Measurements from ENCODE around the gene DTYMK. TPM values are rescaled to one million over a fixed set of nuclear protein-coding genes. Genes with fewer than 3 reads are reported as not detected.

Gene DTYMK
- total and polyA plus RNA-seq, 2 of the 8 experiments (the other 6 are each of a cell fraction or from before 2014, with no cell fraction given): 58.3 to 69.9 TPM

- no peak for TF ChIP-seq BCL11A (IDR thresholded peaks at IDR 0.05; ENCODE audit: low read depth in 2 of 2, low read length in 2 of 2)
- no peak for TF ChIP-seq CBX5 (IDR thresholded peaks at IDR 0.05; ENCODE audit: low read depth, low read length)
- TF ChIP-seq PHF8 (conservative IDR thresholded peaks at IDR 0.05; ENCODE audit: low read depth, low read length): no peak
- TF ChIP-seq CTBP2 (IDR thresholded peaks at IDR 0.05; ENCODE audit: borderline replicate concordance, insufficient read depth, insufficient read length, low read length): no peak
Measured at GRCh38 chr2:241649927-241650326, 36.7 kb downstream of the DTYMK start (continued).
